ENCODE data around the gene TTC9C. TPM values are rescaled to one million over a fixed set of nuclear protein-coding genes. Genes with fewer than 3 reads are reported as not detected.

The TTC9C gene
- total and polyA plus RNA-seq, 2 of the 13 experiments (the other 11 are each of a cell fraction or from before 2014, with no cell fraction given), result 28.0 to 36.4 TPM

DNA sequence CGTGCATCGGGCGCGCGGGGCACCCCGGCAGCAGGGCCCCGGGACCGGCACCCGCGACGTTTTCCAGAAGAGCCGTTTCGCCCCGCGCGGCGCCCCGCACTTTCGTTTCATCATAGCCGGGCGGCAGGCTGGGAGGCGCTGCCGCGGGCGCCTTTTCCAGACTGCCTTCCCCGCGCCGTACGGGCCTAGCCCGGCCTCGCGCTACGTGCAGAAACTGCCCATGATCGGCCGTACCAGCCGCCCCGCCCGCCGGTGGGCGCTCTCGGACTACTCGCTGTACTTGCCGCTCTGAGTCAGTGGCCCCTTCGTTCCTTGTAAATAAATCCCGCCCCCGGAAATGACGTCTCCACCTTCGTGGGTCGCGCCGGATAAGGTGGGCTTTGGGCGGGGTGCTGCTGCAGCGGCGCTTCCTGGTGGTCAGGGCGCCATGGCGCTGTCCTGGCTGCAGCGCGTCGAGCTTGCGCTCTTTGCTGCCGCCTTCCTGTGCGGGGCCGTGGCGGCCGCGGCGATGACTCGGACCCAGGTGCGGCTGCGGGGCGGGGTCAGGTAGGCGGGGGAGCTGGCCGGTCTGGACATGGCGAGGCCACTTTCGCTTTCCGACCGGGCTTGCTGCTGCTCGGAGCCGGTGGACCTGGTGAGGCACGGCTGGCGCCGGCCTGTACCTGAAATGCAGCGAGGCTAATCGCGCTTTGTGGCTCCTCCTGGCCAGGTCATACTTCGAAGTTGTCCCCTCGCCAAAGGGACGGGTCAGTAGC lies 58.9 kb downstream of the TTC9C start, which contains the start of gene TMEM179B (continued):
- TF ChIP-seq, protein P1, sequence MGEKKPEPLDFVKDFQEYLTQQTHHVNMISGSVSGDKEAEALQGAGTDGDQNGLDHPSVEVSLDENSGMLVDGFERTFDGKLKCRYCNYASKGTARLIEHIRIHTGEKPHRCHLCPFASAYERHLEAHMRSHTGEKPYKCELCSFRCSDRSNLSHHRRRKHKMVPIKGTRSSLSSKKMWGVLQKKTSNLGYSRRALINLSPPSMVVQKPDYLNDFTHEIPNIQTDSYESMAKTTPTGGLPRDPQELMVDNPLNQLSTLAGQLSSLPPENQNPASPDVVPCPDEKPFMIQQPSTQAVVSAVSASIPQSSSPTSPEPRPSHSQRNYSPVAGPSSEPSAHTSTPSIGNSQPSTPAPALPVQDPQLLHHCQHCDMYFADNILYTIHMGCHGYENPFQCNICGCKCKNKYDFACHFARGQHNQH (CRISPR knock-in tag; IDR thresholded peaks at IDR 0.05), result peak; percentile 81
- TF ChIP-seq EP300 (IDR thresholded peaks at IDR 0.05; ENCODE audit: low read depth in 2 of 2, low read length in 2 of 2) (no peak; a peak in 1 of 4 replicates), EP300 (CRISPR knock-in tag; IDR thresholded peaks at IDR 0.05; ENCODE audit: borderline replicate concordance) (0 out of 2 replicates have a peak, but pooled peaks have one; percentile 21), SNAPC2 (CRISPR knock-in tag; IDR thresholded peaks at IDR 0.05) (peak; percentile 96), TIGD3 (CRISPR knock-in tag; IDR thresholded peaks at IDR 0.05; ENCODE audit: borderline replicate concordance) (0 out of 2 replicates have a peak, but pooled peaks have one; percentile 55), ZNF746 (CRISPR knock-in tag; IDR thresholded peaks at IDR 0.05) (no peak), FOXA1 (IDR thresholded peaks at IDR 0.05) (no peak), FOXA1 (CRISPR knock-in tag; IDR thresholded peaks at IDR 0.05) (peak; percentile 74), ZNF414 (CRISPR knock-in tag; IDR thresholded peaks at IDR 0.05) (peak; percentile 97), NFIB (CRISPR knock-in tag; IDR thresholded peaks at IDR 0.05; ENCODE audit: borderline replicate concordance) (no peak), PAX8 (CRISPR knock-in tag; IDR thresholded peaks at IDR 0.05; ENCODE audit: borderline replicate concordance) (peak; percentile 96), MIXL1 (CRISPR knock-in tag; IDR thresholded peaks at IDR 0.05) (peak; percentile 85), KMT2A (CRISPR knock-in tag; IDR thresholded peaks at IDR 0.05) (peak; percentile 96)
- TF ChIP-seq, protein P2, sequence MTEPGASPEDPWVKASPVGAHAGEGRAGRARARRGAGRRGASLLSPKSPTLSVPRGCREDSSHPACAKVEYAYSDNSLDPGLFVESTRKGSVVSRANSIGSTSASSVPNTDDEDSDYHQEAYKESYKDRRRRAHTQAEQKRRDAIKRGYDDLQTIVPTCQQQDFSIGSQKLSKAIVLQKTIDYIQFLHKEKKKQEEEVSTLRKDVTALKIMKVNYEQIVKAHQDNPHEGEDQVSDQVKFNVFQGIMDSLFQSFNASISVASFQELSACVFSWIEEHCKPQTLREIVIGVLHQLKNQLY (CRISPR knock-in tag; IDR thresholded peaks at IDR 0.05), result no peak
- TF ChIP-seq, protein P3, sequence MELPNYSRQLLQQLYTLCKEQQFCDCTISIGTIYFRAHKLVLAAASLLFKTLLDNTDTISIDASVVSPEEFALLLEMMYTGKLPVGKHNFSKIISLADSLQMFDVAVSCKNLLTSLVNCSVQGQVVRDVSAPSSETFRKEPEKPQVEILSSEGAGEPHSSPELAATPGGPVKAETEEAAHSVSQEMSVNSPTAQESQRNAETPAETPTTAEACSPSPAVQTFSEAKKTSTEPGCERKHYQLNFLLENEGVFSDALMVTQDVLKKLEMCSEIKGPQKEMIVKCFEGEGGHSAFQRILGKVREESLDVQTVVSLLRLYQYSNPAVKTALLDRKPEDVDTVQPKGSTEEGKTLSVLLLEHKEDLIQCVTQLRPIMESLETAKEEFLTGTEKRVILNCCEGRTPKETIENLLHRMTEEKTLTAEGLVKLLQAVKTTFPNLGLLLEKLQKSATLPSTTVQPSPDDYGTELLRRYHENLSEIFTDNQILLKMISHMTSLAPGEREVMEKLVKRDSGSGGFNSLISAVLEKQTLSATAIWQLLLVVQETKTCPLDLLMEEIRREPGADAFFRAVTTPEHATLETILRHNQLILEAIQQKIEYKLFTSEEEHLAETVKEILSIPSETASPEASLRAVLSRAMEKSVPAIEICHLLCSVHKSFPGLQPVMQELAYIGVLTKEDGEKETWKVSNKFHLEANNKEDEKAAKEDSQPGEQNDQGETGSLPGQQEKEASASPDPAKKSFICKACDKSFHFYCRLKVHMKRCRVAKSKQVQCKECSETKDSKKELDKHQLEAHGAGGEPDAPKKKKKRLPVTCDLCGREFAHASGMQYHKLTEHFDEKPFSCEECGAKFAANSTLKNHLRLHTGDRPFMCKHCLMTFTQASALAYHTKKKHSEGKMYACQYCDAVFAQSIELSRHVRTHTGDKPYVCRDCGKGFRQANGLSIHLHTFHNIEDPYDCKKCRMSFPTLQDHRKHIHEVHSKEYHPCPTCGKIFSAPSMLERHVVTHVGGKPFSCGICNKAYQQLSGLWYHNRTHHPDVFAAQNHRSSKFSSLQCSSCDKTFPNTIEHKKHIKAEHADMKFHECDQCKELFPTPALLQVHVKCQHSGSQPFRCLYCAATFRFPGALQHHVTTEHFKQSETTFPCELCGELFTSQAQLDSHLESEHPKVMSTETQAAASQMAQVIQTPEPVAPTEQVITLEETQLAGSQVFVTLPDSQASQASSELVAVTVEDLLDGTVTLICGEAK (IDR thresholded peaks at IDR 0.05), result peak; percentile 46; the same call in 1 of the 2 replicates
- TF ChIP-seq, protein P3 (CRISPR knock-in tag; IDR thresholded peaks at IDR 0.05), result peak; percentile 72; the same call in 1 of the 2 replicates
